ENCODE data around the gene SPCS2. TPM values are rescaled to one million over a fixed set of nuclear protein-coding genes. Genes with fewer than 3 reads are reported as not detected.

Gene SPCS2
- total and polyA plus RNA-seq, 2 donors (not counting 3 experiments of a cell fraction or from before 2014, with no cell fraction given), result 88.9 to 140 TPM

DNA sequence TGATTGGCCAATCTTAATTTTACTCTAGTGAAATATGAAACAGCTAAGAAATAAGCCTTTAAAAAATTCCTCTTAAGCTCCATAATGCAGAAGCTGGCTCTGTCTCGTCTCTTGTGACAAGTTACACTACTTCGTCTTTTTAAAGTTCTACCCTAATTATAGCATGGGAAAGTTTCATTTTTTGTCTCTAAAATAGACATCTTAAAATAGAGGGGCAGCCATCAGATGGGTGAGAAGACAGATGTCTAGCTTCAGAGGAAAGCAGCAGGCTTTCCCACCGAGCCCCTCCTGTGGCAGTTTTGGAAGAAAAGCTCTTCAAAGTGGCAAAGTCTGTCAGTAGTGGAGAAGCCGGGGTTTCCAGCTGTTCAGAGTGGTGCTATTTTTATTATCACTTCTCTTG is 39.7 kb upstream of the SPCS2 start:
- intact Hi-C loops (cut with micrococcal nuclease), result no loop called here

More for the DNA sequence above, 39.7 kb upstream of the SPCS2 start:
- Histone ChIP-seq H3K36me3 (ENCODE audit: control insufficient read depth in 2 of 2, extremely low read depth in 1 of 2, insufficient read depth in 2 of 2, low read length in 2 of 2) (peaks cover 0 to 3% of the 10 kb centered on the region in 2 experiments), H3K27ac (ENCODE audit: insufficient read depth, low read depth, low read length) (no peak overlapping the region), H3K9me3 (replicated peaks; ENCODE audit: control insufficient read depth, insufficient read depth, low read length) (no peaks in the 10 kb centered on the region), H3K4me1 (ENCODE audit: control insufficient read depth, extremely low read depth, insufficient read depth, low read length) (peaks cover 11% of the 10 kb centered on the region), H3K4me2 (ENCODE audit: insufficient read depth, low read length) (no peak overlapping the region), H3K9ac (replicated peaks; ENCODE audit: extremely low read depth, insufficient read depth, low read length) (no peak overlapping the region), H4K20me1 (replicated peaks; ENCODE audit: control insufficient read depth, extremely low read depth, insufficient read depth, low read length) (no peaks in the 10 kb centered on the region), H3K4me3 (replicated peaks in 1 of 3; ENCODE audit: insufficient read depth in 1 of 3, low read depth in 1 of 3, low read length in 3 of 3) (no peak overlapping the region), H2AFZ (ENCODE audit: low read depth, low read length) (no peak overlapping the region), H3K79me2 (ENCODE audit: control insufficient read depth, insufficient read depth, low read length) (no peaks in the 10 kb centered on the region), H3K9me1 (replicated peaks; ENCODE audit: control insufficient read depth, extremely low read depth, insufficient read depth, low read length) (no peaks in the 10 kb centered on the region), H3K27me3 (ENCODE audit: control insufficient read depth in 2 of 2, insufficient read depth in 2 of 2, low read length in 2 of 2) (no peaks in the 10 kb centered on the region)
- no peak for FAIRE-seq
- TF ChIP-seq FOS (IDR thresholded peaks at IDR 0.05; ENCODE audit: borderline replicate concordance, insufficient read depth, low read length), result no peak
- TF ChIP-seq, protein P1, sequence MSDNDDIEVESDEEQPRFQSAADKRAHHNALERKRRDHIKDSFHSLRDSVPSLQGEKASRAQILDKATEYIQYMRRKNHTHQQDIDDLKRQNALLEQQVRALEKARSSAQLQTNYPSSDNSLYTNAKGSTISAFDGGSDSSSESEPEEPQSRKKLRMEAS (IDR thresholded peaks at IDR 0.05; ENCODE audit: insufficient read depth, insufficient read length), result no peak
- TF ChIP-seq EZH2 (IDR thresholded peaks at IDR 0.05; ENCODE audit: borderline replicate concordance, low read depth, low read length, severe bottlenecking), result no peak
- no peak for TF ChIP-seq JUN (IDR thresholded peaks at IDR 0.05; ENCODE audit: borderline replicate concordance, insufficient read depth, insufficient read length, low read depth)
- no peak for TF ChIP-seq CTCF (IDR thresholded peaks at IDR 0.05; ENCODE audit: extremely low read depth in 1 of 2, insufficient read depth in 1 of 2, low read depth in 1 of 2, low read length in 2 of 2)
- POLR2A ChIA-PET, result no interaction called here
- dilution Hi-C loops (cut with MboI; ENCODE audit: extremely low pct_ligation_motif_present, low sequenced_read_pairs), result loop anchor here (25.0 kb wide), 1 partner anchor 103 kb away; no protein-coding TSS in a partner anchor
- CTCF ChIA-PET, result interaction anchor here (0.8 to 1.7 kb wide), 5 partner anchors 14 to 339 kb away, joined by 3 to 5 read pairs (median 3); no protein-coding TSS in a partner anchor
- BruUV-seq (replicated peaks), result no TSS peak
- no peak for DNase-seq (ENCODE audit: low read depth, low spot score)
